NCI-H1436 treated with DMSO at 0.1 percent for 48 hours (cell line): ENCODE data around the gene LRP5.
"Not testable (repeated sequence)": the region's sequence is repeated elsewhere in the genome, so short reads cannot be mapped to it uniquely, and the experiment has no call there.

Source experiments
- DNase-seq: peaks from one replicate; lab custom pipeline; 2025; lab: John Stamatoyannopoulos, UW

LRP5 gene

DNA sequence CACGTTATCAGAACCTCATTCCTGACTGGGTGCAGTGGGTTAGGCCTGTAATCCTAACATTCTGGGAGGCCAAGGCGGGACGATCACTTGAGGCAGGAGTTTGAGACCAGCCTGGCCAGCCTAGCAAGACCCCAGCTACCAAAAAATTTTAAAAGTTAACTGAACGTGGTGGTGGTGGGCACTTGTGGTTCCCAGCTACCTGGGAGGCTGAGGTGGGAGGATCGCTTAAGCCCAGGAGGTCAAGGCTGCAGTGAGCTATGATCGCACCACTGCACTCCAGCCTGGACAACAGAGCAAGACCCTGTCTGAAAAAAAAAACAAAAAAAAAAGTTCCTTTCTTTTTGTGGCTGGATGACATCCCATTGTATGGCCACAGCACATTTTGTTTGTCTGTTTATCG lies 80.4 kb downstream of the LRP5 start:
- no peak for DNase-seq

DNA sequence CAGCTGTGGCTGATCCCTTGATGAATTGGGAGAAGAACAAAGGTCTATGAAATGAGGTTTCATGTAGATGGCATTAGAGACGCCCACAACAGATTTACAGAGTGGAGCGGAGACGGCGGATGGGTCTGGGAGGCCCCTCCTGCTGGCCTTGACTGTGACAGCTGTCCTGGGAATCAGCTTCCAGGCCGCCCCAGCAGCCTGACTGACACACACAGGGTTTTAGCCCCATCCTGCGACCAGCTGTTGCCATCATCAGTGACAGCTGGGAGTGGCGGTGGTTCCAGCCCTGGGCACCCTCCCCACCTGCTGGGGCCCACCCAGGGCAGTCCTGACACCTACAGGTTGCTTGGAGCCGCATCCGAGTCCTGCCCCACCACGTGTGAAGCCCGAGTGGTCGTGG lies 84.1 kb downstream of the LRP5 start:
- DNase-seq, result no peak

DNA sequence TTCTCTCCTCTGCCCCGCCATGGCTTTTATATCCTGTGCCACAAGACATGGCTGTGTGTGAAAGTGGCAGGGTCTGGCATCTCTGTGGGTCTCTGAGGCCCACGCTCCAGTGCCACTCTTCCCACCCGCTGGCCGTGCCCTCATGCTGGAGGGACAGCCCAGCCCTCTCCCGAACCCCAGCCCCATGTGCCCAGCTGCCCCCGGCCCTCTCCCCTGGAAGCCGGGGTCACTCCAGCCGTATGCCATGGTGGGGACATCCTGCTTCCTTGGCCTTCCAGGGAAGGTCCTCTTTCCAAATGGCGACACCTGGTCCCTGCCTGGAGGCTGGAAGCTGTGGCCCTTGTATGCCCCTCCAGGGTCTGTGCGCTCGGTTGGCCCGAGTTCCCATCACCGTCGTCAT lies 84.9 kb downstream of the LRP5 start:
- DNase-seq, result no peak

DNA sequence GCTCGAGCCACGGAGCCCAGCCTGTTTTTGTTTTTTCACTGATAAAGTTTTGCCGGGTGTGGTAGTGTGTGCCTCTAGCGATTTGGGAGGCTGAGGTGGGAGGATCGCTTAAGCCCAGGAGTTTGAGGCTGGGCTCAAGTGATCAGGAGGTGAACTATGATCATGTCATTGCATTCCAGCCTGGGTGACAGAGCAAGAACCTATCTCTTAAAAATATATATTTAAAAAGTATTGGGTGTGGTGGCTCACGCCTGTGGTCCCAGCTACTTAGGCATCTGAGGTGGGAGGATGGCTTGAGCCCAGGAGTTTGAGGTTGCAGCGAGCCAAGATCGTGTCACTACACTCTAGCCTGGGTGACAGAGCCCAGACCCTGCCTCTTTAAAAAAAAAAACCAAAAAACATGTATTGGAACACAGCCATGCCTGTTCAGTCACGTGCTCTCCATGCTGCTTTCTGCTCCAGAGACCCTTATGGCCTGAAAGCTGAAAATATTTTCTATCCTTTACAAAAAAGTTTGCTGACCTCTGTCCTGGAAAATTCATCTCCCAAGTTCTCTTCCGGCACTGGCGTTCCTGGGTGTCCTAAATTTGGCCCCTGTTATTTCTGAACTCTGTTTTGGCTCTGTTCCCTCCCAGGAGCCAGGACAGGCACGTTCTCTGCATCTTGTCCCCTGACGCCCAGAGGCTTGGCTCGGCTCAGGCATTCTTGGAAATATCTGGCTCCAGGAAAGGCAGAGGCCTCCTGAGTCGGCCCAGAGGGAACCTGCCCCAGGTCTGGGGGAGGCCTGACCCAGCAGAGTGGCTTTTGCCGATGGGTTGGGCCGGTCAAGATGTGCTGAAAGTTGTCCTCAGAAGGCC lies 86.8 kb downstream of the LRP5 start:
- no peak for DNase-seq

DNA sequence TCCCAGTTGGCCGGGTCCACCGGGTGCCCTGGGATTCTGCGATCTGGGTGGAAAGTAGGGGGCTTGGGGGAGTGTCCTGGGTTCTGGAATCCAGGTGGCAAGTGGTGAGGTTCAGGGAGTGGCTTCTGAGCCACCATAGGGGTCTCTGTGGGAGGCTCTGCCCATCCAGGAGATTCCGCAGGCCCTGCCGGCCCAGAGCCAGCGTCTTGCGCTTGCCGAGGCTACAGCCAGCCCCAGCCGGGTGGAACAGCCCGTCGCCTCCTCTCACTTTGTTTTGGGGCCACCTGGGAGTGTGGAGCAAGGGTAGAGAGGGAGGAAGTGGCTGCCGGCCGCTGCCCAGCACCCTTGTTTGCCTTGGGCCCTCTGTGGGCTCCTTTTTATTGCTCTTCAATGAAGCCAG lies 87.5 kb downstream of the LRP5 start:
- DNase-seq, result no peak

DNA sequence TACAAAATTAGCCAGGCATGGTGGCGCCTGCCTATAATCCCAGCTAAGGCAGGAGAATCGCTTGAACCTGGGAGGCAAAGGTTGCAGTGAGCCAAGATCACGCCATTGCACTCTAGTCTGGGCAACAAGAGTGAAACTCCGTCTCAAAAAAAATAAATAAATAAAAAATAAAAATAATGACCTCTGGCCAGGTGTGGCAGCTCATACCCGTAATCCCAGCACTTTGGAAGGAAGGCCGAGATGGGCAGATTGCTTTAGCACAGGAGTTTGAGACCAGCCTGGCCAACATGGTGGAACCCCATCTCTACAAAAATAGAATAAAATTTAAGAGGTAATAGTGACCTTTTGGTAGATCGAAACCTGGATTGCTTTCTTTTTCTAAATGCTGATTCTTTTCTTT lies 88.2 kb downstream of the LRP5 start:
- not testable (repeated sequence) for DNase-seq

DNA sequence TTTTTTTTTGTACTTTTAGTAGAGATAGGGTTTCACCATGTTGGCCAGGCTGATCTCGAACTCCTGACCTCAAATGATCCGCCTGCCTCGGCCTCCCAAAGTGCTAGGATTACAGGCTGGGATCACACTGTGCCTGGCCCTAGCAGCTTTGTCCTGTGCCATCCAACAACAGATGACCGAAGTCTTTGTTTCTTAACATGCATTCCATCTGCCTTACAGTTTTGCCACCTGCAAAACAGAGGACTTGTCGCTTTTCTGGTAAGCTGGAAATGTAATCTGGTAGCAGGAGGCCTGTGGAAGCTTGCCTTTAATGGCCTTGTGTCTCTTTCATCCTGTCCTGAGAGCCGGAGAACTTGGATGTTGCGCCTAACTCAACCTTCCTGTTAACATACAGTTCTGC lies 89.5 kb downstream of the LRP5 start:
- DNase-seq, result no peak

DNA sequence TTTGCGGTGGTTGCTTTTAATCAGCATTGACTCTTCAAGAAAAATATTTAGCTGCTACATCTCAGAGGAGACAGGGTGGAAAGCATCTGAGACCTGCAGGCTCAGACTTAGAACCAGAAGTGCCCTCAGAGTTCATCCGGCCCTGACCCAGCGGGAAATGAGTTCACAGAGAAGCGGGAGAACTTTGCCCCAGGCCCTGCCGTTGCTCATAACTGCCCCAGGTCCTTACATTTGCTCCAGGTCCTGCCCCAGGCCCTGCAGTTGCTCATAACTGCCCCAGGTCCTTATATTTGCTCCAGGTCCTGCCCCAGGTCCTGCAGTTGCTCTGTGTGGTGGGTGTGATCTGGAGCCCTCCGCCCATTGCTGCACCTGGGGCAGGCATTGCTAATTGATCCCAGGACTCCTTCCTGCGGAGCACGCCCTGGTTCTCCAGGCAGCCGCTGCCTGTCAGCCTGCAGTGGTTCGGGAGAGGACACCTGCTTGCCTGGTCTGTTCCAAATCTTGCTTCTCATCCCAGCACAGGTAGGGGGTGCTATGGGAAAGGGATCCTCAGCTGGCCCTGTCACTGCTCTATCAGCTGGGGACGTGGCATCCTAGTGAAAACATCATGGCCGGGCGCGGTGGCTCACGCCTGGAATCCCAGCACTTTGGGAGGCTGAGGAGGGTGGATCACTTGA lies 90.1 kb downstream of the LRP5 start:
- no peak for DNase-seq

DNA sequence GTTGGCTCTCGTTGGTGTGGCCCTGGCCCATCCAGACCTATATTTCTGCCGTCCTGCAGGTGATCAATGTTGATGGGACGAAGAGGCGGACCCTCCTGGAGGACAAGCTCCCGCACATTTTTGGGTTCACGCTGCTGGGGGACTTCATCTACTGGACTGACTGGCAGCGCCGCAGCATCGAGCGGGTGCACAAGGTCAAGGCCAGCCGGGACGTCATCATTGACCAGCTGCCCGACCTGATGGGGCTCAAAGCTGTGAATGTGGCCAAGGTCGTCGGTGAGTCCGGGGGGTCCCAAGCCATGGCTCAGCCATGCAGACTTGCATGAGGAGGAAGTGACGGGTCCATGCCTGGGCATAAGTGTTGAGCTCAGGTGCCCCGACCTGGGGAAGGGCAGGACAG lies 91.0 kb downstream of the LRP5 start:
- DNase-seq, result no peak

DNA sequence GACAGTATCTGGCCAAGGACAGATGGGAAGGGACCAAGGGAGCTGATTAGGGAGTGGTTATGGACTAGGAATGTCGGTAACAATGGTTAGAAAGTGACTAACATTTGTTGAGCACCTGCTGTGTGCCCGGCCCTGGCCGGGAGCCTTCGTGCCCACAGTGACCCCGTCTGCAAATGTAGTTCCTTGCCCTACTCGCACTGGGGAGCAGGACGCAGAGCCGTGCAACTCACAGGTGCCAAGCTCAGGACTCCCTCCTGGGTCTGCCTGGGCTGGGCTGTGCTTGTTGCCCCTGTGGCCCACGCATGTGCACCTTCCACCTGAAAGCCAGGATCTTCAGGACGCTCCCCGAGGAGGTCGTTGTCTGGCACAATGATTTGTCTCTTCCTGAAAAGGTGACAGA lies 91.4 kb downstream of the LRP5 start:
- no peak for DNase-seq

DNA sequence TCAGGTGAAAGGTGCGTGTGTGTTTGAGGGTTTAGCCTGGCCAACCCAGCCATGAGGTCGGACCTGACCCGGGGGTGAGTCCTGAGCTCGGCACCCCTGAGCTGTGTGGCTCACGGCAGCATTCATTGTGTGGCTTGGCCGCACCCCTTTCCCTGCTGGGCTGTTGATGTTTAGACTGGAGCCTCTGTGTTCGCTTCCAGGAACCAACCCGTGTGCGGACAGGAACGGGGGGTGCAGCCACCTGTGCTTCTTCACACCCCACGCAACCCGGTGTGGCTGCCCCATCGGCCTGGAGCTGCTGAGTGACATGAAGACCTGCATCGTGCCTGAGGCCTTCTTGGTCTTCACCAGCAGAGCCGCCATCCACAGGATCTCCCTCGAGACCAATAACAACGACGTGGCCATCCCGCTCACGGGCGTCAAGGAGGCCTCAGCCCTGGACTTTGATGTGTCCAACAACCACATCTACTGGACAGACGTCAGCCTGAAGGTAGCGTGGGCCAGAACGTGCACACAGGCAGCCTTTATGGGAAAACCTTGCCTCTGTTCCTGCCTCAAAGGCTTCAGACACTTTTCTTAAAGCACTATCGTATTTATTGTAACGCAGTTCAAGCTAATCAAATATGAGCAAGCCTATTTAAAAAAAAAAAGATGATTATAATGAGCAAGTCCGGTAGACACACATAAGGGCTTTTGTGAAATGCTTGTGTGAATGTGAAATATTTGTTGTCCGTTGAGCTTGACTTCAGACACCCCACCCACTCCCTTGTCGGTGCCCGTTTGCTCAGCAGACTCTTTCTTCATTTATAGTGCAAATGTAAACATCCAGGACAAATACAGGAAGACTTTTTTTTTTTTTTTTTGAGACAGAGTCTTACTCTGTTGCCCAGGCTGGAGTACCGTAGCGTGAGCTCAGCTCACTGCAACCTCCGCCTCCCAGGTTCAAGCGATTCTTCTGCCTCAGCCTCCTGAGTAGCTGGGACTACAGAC lies 94.2 kb downstream of the LRP5 start:
- DNase-seq, result no peak

DNA sequence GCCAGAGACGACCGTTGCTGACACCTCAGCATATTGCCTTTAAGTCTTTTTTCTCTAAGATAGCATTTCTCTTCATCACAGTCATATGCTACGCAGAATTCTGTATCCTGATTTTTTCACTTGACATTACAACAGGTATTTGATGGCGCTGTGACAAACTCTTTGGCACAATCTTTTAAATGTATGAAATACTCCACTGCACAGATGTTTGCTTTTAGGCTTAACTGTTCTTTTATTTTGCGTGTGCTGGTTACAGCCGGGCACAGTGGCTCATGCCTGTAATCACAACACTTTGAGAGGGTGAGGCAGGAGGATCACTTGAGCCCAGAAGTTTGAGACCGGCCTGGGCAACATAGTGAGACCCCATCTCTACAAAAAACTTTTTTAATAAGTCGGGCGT lies 96.1 kb downstream of the LRP5 start:
- no peak for DNase-seq

DNA sequence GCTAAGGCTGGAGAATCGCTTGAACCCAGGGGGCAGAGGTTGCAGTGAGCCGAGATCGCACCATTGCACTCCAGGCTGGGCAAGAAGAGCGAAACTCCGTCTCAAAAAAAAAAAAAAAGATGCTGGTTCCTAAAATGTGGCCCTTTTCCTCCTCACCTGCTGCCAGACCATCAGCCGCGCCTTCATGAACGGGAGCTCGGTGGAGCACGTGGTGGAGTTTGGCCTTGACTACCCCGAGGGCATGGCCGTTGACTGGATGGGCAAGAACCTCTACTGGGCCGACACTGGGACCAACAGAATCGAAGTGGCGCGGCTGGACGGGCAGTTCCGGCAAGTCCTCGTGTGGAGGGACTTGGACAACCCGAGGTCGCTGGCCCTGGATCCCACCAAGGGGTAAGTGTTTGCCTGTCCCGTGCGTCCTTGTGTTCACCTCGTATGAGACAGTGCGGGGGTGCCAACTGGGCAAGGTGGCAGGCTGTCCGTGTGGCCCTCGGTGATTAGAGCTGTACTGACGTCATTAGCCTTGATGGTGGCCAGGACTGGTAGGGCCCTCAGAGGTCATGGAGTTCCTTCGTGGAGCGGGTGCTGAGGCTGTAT lies 97.5 kb downstream of the LRP5 start:
- no peak for DNase-seq

DNA sequence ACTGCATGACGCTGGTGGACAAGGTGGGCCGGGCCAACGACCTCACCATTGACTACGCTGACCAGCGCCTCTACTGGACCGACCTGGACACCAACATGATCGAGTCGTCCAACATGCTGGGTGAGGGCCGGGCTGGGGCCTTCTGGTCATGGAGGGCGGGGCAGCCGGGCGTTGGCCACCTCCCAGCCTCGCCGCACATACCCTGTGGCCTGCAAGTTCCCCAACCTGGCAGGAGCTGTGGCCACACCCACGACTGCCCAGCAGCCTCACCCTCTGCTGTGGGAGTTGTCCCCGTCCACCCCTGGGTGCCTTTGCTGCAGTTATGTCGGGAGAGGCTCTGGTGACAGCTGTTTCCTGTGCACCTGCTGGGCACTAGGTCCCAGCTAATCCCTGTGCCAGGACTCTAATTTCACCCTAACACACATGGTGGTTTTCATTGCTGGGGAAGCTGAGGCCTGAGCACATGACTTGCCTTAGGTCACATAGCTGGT lies 99.2 kb downstream of the LRP5 start:
- no peak for DNase-seq

DNA sequence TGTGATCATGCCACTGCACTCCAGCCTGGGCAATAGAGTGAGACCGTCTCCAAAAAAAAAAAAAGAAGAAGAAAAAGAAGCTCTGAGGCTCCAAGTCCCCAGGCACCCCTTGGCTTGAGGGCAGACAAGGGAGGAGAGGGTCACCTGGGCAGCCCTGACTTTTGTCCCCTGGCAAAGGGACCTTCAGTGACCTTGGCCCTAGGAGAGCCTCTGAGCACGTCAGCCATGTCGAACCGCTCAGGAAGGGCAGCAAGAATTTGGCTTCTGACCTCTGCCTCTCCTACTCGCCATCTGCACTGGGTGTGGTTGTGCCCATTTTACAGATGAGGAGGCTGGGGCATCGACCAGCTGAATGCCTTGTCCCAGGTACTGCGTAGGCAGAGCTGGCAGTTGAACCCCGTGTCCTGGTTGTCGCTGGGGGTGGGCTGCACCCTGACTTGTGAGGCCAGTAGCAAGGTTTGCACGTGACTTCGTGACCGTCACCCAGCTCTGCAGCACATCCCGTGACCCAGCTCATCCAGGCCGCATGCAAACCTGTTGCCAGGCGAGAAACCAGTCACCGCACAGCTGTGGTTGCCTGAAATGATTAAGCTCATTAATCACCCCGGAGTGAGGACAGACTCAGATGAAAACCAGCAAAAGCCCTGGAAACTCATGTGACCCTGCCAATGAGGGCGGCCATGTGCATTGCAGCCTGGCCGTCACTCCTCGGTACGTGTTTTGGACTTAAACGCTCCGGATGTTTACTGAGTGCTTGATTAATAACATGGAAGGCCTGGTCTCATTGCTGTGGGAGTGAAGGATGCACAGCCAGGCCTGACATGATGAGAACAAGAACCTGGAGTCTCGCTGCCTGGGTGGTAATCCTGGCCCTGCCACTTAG lies 100.4 kb downstream of the LRP5 start:
- no peak for DNase-seq

DNA sequence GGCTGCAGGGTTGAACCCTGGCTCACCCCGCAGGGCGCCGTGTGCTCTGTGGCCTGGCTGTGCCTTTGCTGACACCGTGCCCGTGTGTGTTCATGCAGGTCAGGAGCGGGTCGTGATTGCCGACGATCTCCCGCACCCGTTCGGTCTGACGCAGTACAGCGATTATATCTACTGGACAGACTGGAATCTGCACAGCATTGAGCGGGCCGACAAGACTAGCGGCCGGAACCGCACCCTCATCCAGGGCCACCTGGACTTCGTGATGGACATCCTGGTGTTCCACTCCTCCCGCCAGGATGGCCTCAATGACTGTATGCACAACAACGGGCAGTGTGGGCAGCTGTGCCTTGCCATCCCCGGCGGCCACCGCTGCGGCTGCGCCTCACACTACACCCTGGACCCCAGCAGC lies 101.2 kb downstream of the LRP5 start:
- DNase-seq, result no peak

DNA sequence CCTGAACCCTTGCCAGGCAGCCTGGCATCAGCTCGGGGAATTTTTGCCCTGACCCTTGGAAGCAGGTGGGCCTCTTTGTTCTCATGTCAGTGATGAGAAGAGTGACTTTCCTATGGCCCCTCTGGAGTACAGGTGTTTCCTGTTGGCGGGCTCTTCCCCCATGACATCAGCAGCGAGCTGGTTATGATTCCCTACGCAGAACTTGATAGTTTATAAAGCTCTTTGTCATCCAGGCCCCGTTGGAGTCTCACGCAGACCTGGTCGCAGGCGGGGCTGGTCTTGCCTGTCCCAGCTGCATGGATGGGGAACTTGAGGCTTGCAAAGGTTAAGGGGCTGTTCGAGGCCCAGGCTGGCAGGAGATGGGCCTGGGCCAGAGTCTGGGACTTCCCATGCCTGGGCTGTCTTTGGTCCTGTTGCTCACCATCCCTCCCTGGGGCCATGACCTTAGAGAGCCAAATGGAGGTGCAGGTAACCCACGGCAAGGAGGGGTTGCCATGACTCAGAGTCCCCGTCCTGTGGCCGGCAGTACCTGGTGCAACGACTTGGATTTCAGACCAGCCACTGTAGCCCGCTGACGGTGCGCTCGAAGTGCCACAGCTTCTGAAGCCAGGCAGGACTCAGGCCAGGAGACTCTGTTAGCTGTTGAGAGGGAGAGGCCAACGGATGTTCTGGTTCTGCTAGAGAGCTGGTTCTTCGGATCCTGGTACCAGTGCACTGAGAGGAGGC lies 102.3 kb downstream of the LRP5 start:
- no peak for DNase-seq

DNA sequence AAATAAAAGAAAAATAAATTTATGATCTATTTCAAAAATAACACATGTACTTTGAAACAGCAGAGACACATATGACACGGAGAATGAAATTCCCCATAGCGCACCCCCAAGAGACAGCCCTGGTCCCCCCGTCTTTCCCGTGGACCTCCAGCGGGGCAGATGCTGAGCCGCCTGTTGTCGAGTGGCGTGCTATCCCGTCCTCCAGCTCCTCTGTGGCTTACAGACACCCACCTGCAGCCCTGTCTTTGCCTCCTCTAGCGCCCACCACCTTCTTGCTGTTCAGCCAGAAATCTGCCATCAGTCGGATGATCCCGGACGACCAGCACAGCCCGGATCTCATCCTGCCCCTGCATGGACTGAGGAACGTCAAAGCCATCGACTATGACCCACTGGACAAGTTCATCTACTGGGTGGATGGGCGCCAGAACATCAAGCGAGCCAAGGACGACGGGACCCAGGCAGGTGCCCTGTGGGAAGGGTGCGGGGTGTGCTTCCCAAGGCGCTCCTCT lies 103.7 kb downstream of the LRP5 start:
- DNase-seq, result no peak

DNA sequence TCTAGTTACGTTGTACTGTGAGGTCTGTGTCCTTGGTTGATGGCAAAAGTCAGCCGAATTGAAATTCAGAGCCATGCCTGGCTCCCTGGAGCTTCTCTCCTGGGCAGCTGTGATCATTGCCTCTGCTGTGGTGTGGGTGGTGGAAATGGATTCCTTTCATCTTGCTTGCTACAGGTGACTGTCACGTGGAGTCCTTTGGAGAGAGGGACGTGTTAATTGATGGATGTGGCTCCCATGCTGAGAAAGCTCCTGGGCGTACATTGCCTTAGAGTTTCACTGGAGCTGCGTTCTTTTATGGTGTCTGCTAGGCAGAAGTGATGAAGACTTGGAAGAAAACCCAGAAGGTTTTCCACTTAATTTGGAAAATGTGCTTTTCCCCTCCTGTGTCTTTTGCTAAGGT lies 106.3 kb downstream of the LRP5 start:
- no peak for DNase-seq

DNA sequence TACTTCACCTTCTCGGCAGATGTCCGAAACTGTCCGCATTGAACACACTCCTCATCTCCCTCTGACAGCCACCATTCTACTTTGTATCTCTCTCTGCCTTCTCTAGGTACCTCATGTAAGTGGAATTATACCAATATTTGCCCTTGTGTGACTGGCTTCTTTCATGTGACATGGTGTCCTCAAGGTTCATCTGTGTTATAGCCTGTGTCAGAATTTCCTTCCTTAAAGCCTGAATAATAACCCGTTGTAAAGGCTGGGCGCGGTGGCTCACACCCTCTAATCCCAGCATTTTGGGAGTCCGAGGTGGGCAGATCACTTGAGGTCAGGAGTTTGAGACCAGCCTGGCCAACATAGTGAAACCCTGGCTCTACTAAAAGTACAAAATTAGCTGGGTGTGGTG lies 107.8 kb downstream of the LRP5 start:
- DNase-seq, result no peak
